GM19467 (cell line): Measurements from ENCODE around the gene CHCHD10.
A peak's percentile ranks its signal among the peaks of the same experiment; 100 is the strongest.
"Not testable (repeated sequence)": the region's sequence is repeated elsewhere in the genome, so short reads cannot be mapped to it uniquely, and the experiment has no call there.

Experiments used
- ATAC-seq: cut with Tn5 transposase; IDR thresholded peaks from one replicate; pipeline ENCODE4 v1.9.1; 2021; ENCODE audit warnings: mild to moderate bottlenecking, moderate library complexity; ENCODE audit not compliant: unreplicated experiment

CHCHD10 gene

DNA sequence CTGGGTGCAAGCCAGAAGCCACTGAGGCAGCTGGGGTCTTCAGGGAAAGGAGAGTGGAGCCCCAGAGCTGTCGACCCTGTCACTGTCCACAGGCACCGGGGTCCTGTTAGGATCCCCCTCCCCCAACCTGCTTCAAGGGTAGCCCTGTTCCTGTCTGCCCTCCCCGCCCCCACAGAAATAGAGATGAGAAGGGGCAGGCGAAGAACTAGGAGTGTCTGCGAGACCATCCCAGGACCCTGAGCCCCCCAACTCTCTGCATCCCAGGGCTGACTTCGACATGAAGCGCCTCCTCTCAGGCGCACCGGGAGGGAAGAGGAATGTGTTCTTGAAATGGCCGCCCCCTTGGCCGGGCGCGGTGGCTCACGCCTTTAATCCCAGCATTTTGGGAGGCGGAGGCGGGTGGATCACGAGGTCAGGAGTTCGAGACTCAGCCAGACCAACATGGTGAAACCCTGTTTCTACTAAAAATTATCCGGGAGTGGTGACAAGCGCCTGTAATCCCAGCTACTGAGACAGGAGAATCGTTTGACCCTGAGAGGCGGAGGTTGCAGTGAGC lies 16.3 kb downstream of the CHCHD10 start:
- peak; percentile 6 for ATAC-seq

DNA sequence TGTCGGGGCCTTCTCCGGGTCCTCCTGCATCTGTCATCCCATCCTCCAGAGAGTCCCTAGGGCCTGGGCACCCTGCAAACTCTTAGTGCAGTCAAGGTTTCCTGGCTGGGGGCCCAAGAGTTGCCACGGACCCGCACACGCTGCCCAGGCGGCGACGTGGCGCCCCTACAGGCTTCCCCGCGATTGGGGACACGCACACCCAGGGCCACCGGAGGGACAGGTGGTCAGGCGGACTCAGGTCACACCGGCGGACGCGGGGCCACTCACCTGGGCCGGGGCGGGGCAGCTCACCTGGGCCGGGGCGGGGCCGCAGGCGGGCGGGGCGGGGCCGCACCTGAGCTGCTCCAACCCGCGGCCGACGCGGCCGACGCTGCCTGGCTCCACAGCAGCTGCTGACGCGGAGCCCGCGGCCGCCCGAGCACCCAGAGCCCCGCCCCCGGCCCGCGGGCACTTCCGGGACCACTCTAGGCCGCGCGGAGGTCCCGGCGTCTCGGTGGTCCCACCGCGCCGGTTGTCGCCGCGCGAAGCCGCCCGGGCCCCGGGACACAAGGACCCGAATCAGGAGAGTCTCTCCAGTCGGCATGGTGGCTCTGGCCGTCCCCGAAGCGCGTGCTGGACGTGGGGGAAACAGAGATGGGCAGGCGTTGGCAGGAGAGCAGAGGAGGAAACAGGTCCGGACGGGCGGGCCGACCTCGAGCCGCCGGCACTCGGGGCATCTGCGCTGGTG lies 16.9 kb downstream of the CHCHD10 start, which contains the start of gene ZNF70:
ZNF70 (minus strand) TSS at position 399 of the 727 bp plus-strand sequence. CDS start 5,972 bp downstream, outside the sequence.
- ATAC-seq = peak; percentile 65

DNA sequence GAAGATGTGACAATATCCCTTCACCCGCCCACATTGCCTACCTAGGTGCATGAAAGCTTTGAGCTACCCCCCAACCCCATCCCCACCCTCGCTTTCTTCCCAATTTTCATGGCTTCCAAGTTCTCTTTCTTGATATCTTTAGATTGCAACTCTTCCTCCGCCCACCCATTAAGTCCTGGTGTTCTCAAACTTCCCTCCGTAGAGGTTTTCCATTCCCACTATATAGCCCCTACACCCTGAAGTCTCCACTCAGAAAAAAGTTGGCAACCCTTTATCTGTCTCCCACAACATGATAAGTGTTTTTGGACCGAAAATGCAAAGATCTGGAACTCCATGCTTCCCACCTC lies 17.4 kb downstream of the CHCHD10 start:
- no peak for ATAC-seq

DNA sequence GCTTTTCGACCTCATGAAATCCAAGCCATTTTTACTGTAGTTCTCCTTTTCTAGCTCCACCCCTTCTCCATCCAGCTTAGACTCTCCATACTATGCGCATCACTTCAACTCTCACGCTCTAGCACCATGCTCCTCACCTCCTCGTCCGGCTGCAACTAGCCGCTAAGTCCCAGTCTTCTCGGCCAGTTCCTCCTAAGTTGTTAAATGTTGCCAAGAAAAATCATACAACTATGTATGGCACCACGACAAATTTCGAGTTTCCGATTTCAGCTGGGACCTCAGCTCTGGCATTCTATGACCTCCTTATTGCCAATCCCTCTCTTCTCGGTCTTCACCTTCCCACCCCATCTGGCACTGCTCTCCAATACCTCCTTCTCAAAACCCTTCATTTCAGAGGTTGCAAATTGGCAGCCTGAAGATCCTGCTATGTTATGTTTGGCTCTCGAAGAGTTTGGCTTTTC lies 17.9 kb downstream of the CHCHD10 start:
- ATAC-seq = no peak

DNA sequence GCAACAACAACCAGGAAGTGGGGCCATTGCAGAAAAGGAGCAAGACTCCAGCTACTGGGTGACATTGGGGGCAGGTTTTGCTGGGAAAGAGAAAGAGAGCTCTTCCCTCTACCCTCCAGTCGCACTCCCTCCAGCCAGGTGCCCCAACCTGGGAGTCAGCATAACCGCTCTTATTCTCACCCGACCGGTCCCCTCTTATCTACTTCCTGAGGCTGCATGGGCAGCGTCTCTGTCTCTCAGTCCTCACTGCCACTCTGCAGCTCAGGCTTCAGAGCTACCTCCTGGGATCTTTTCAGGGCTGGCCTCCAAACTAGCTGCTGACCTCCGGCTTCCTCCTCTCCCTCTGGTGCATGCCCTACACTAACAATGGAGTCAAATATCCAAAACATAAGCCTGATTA lies 22.0 kb downstream of the CHCHD10 start:
- ATAC-seq = no peak

- ATAC-seq = no peak
Observed at GRCh38 chr22:23744485-23744884, 23.3 kb downstream of the CHCHD10 start.

- ATAC-seq = no peak
Observed at GRCh38 chr22:23744001-23744400, 23.8 kb downstream of the CHCHD10 start.

- no peak for ATAC-seq
Observed at GRCh38 chr22:23743303-23743705, 24.5 kb downstream of the CHCHD10 start.

- ATAC-seq = no peak
Observed at GRCh38 chr22:23742505-23743264, 25.1 kb downstream of the CHCHD10 start.

DNA sequence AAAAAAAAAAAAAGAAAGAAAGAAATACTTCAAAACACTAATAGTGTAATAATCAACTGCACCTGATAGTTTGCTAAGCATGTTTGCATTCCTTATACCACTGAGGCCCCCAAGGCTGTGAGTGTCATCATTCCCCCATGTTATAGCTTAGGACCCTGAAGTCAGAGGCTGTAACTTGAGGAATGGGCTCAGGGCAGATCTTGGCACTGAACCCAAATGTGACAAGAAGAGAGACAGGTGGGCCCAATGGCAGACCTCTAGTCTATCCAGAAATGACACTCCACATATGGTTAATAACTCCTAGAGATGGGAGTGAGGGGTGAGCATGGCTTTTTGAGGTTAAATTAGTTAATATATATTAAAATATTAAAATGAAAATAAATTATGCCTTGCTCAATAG lies 30.1 kb downstream of the CHCHD10 start:
- no peak for ATAC-seq

- ATAC-seq = not testable (repeated sequence)
Observed at GRCh38 chr22:23728108-23728507, 39.7 kb downstream of the CHCHD10 start.

DNA sequence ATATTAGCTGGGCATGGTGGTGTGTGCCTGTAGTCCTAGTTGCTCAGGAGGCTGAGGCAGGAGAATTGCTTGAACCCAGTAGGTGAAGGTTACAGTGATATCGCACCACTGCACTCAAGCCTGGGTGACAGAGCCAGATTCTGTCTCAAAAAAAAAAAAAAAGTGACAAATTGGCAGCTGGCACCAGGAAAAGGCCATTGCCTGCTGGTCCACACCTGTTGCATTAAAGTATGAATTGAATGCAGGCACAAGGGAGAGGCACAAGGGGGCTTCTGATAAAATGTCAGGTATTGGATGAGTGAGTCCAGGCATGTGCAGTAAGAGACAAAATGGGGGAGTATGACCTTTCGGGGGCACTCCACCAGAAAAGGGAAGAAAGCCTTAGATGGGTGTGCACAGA lies 45.0 kb downstream of the CHCHD10 start:
- no peak for ATAC-seq

GRCh38 chr22:23722160-23722559 lies 45.6 kb downstream of the CHCHD10 start:
- no peak for ATAC-seq

DNA sequence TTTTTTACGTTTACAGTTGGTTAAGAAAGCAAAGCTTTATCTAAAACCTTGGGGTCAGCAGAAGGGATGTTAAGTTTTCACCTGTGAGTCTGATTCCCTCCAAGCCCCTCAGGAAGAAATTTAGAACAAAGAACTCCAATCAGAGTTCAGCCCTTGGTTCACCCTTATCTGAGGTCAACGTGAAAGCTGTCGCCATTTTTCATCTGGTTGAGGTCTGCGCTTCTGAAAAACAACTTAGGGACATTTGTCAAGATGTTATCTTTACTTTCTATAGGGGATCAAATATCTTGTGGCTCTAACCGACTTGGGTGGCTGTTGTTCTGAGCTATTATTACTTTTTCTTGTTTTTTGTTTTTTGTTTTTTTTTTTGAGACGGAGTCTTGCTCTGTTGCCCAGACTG lies 46.9 kb downstream of the CHCHD10 start:
- no peak for ATAC-seq

- ATAC-seq = no peak
Observed at GRCh38 chr22:23718371-23719165, 49.2 kb downstream of the CHCHD10 start.

DNA sequence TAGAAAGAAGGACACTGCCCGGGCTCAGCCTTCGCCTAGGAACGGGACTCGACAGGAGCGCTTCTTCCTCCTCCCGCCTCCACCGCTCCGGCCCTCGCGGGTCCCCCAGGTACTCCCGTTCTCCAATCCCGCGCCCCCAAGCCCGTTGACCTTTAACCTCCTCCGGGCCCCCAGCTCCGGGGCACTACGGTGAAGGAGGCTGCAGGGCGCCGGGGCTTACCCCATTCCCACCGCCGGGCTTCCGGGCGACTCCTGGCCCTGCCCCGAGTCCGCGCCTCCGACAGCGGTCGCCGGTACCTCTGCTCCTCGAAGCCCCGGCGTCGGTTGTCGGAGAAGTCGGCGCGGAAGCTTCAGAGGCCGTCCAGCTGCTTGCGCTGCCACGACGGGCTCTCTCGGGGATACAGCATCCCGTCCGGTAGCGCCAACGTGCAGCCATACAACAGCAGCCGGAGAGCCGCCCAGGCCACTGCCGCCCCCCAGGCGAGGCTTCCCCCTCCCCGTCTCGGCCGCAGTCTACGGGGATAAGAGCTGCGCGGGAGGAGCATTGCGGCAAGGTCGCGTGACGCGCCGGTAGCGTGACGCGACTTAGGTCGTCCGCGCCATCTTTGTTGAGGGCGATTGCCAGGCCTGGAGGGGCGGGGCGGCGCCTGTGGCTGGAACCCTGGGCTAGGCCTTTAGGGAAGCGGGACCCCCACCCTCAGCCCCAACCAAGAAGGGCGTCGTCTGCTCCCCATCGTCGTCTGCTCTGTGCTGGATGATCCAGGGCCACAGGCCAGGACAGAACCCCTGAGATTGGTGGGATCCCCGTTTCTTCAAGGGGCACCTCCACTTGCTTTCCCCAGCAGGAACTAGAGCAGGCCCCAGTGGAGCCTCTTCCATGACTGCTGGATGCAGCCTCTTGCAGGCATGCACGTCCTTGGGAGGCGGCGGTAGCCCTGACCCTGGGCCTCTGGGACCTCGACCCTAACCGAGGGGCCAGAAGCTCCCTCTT lies 50.7 kb downstream of the CHCHD10 start:
- ATAC-seq = no peak
